HG03108 (cell line): ENCODE data around the gene TIMM50.

ENCODE experiments used
- ATAC-seq: cut with Tn5 transposase; IDR thresholded peaks from one replicate; pipeline ENCODE4 v1.9.1; 2021; ENCODE audit warnings: moderate library complexity; ENCODE audit not compliant: unreplicated experiment

The TIMM50 gene

GRCh38 chr19:39525205-39525604, 44.6 kb downstream of the TIMM50 start:
- no peak for ATAC-seq

DNA sequence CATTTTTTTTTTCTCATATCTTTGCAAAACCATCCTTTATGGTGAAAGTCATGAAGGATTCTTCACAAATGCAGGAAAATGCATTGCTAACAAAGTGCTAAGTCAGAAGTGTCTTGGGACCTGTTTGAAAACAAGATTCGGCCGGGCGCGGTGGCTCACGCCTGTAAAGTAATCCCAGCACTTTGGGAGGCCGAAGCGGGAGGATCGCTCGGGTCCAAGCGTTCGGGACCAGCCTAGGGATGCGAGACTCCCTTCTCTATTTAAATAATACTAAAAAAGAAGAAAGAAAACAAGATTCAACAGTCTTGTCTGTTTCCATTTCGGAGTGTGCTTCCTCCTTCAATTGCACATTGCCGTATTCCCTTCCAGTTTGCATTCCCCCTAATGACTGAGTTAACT, 51.2 kb downstream of the TIMM50 start:
- no peak for ATAC-seq

DNA sequence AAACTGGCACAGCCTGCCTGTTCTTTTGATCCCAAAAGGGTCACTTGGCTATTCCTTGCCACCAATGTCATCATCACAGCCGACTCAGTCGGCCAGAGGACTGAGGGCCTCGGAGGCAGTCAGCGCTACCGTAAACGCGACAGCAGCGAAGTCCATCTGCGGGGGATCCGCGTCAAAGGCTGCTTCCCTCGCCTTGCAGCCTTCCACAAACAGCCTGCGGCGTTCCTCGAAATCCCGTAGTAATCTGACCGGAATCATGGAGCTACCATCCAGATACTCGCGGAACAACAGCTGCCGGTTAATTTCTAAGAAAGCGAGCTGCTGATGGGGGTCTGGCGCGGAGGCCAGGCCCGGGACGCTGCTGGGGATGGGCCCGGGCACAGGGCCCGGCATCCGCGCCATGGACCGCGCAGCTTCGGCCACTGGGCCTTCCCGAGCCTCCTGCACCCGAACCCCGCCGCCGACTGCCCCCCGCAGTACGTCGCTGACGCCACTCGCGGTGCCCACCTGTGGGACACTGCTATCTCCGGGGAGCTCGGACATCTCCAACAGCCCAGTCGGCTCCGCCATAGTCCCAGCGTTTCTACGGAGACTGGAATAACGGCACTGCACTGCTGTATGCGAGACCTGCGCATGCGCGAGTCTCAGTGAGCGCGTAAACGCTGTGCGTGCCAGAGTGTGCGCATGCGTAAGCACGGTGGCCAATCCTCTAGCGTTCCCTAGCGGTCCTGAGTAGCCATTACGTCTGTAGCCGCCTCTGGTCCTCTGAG, 51.8 kb downstream of the TIMM50 start, which contains the start of gene EID2B:
EID2B (minus strand) TSS at position 620 of the 770 bp plus-strand sequence; CDS start at position 570, 50 bp downstream.
- ATAC-seq, result peak; percentile 94

GRCh38 chr19:39533003-39533512, 52.4 kb downstream of the TIMM50 start:
- no peak for ATAC-seq

DNA sequence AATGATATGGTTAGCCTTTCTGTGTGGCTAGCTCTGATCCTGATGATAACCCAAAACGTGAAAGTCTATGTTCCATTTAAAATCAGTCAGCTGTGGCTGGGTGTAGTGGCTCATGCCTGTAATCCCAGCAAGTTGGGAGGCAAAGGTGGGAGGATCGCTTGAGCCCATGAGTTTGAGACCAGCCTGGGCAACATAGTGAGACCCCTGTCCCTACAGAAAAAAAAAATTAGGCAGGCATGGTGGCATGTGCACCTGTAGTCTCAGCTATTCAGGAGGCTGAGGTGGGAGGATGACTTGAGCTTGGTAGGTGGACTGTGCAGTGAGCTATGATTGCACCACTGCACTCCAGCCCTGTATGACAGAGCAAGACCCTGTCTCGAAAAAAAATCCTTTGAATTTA, 53.2 kb downstream of the TIMM50 start:
- ATAC-seq, result no peak

- no peak for ATAC-seq
These were observed 58.5 kb downstream of the TIMM50 start for GRCh38 chr19:39539165-39539517.

DNA sequence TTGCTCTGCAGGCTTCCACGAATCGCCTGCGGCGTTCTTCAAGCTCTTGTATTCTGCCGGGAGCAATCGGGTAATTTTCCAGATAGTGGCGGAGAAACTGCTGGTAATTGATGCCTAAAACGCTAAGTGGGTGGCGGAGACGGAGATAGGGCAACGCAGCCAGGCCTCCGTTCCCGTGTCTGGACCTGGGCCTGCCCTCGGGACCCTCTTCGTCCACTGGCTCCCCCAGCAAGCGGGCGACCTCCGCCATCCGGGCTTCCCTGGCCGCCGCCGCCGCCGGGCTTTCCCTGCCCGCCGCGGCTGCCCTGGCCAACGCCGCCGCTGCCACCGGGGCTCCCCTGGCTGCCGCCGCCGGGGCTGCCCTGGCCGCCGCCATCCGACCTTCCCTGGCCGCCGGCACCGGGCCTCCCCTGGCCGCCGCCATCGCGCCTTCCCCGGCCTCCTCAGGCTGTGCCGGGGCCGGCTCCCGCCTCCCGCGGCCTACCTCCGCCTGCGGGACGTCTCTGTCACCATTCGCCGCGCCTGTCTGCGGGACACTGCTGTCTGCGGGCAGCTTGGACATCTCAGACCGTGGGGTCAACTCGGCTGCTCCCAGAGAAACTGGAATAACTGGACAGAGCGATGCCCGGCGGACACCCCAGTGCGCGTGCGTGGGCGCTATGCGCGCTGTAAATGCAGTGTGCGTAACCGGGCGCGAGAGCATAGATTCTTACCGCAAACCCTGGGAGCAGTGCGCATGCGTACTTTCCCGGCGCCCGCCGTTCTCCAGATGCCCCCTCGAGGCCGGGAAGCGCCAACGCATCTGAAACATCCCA, 59.1 kb downstream of the TIMM50 start, which contains the start of gene EID2:
EID2 (minus strand) TSS at position 644 of the 815 bp plus-strand sequence; CDS start at position 562, 82 bp downstream.
- peak; percentile 81 for ATAC-seq

DNA sequence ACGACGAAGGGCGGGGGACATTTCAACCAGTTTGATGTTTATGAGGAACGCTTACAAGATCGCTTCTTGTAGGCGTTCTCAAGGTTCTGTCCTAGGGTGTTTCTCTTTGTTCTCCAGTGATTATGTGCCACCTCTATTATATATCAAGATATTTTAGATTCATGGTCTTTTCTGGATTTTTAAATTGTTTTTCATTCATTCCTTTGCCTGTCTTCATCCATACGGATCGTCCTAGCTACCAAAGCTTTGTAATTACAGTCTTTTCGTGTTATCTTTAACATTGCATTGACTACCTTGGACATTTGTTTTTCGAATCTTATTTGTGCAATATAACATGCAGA, 59.7 kb downstream of the TIMM50 start:
- ATAC-seq, result no peak
